ENCODE results near the gene ANKRD24. TPM values are rescaled to one million over a fixed set of nuclear protein-coding genes. Genes with fewer than 3 reads are reported as not detected.
A peak's percentile ranks its signal among the peaks of the same experiment; 100 is the strongest.

Gene ANKRD24
- total and polyA plus RNA-seq, 2 of the 13 experiments (the other 11 are each of a cell fraction or from before 2014, with no cell fraction given): 0.13 to 0.24 TPM

- TF ChIP-seq HES4 (CRISPR knock-in tag; IDR thresholded peaks at IDR 0.05; ENCODE audit: borderline replicate concordance): no peak
- TF ChIP-seq SMAD3 (CRISPR knock-in tag; IDR thresholded peaks at IDR 0.05): no peak
- TF ChIP-seq ZNF619 (CRISPR knock-in tag; IDR thresholded peaks at IDR 0.05): no peak
- no peak for TF ChIP-seq KDM2A (CRISPR knock-in tag; IDR thresholded peaks at IDR 0.05; ENCODE audit: borderline replicate concordance, low read depth)
- no peak for TF ChIP-seq MATR3 (CRISPR knock-in tag; IDR thresholded peaks at IDR 0.05)
- TF ChIP-seq, protein P1, sequence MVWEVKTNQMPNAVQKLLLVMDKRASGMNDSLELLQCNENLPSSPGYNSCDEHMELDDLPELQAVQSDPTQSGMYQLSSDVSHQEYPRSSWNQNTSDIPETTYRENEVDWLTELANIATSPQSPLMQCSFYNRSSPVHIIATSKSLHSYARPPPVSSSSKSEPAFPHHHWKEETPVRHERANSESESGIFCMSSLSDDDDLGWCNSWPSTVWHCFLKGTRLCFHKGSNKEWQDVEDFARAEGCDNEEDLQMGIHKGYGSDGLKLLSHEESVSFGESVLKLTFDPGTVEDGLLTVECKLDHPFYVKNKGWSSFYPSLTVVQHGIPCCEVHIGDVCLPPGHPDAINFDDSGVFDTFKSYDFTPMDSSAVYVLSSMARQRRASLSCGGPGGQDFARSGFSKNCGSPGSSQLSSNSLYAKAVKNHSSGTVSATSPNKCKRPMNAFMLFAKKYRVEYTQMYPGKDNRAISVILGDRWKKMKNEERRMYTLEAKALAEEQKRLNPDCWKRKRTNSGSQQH (CRISPR knock-in tag; IDR thresholded peaks at IDR 0.05; ENCODE audit: low read depth): 0 out of 2 replicates have a peak, but pooled peaks have one; percentile 21
- no peak for TF ChIP-seq GATAD1 (CRISPR knock-in tag; IDR thresholded peaks at IDR 0.05)
- TF ChIP-seq HOMEZ (CRISPR knock-in tag; IDR thresholded peaks at IDR 0.05; ENCODE audit: low read depth): peak; percentile 32; the same call in 1 of the 2 replicates
- TF ChIP-seq ETV6 (CRISPR knock-in tag; conservative IDR thresholded peaks at IDR 0.05): no peak
- no peak for TF ChIP-seq PCBP2 (optimal IDR thresholded peaks at IDR 0.05; ENCODE audit: low read depth, low read length, poor library complexity, severe bottlenecking)
- TF ChIP-seq ZNF17 (CRISPR knock-in tag; IDR thresholded peaks at IDR 0.05): no peak
- TF ChIP-seq ZNF766 (CRISPR knock-in tag; IDR thresholded peaks at IDR 0.05; ENCODE audit: borderline replicate concordance): no peak
- TF ChIP-seq, protein P2, sequence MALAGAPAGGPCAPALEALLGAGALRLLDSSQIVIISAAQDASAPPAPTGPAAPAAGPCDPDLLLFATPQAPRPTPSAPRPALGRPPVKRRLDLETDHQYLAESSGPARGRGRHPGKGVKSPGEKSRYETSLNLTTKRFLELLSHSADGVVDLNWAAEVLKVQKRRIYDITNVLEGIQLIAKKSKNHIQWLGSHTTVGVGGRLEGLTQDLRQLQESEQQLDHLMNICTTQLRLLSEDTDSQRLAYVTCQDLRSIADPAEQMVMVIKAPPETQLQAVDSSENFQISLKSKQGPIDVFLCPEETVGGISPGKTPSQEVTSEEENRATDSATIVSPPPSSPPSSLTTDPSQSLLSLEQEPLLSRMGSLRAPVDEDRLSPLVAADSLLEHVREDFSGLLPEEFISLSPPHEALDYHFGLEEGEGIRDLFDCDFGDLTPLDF (CRISPR knock-in tag; IDR thresholded peaks at IDR 0.05): no peak
- TF ChIP-seq SAFB2 (CRISPR knock-in tag; IDR thresholded peaks at IDR 0.05; ENCODE audit: borderline replicate concordance, low read depth): no peak
- no peak for TF ChIP-seq ARNT (IDR thresholded peaks at IDR 0.05)
- TF ChIP-seq, protein P3, sequence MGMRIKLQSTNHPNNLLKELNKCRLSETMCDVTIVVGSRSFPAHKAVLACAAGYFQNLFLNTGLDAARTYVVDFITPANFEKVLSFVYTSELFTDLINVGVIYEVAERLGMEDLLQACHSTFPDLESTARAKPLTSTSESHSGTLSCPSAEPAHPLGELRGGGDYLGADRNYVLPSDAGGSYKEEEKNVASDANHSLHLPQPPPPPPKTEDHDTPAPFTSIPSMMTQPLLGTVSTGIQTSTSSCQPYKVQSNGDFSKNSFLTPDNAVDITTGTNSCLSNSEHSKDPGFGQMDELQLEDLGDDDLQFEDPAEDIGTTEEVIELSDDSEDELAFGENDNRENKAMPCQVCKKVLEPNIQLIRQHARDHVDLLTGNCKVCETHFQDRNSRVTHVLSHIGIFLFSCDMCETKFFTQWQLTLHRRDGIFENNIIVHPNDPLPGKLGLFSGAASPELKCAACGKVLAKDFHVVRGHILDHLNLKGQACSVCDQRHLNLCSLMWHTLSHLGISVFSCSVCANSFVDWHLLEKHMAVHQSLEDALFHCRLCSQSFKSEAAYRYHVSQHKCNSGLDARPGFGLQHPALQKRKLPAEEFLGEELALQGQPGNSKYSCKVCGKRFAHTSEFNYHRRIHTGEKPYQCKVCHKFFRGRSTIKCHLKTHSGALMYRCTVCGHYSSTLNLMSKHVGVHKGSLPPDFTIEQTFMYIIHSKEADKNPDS (CRISPR knock-in tag; IDR thresholded peaks at IDR 0.05): peak; percentile 58; the same call in 1 of the 2 replicates
- no peak for TF ChIP-seq CEBPG (CRISPR knock-in tag; IDR thresholded peaks at IDR 0.05)
- no peak for TF ChIP-seq SMYD3 (CRISPR knock-in tag; IDR thresholded peaks at IDR 0.05)
- TF ChIP-seq FOXP1 (IDR thresholded peaks at IDR 0.05): 0 out of 2 replicates have a peak, but pooled peaks have one; percentile 31
- peak; percentile 88 for TF ChIP-seq FOXP1 (CRISPR knock-in tag; IDR thresholded peaks at IDR 0.05)
- TF ChIP-seq BATF2 (CRISPR knock-in tag; IDR thresholded peaks at IDR 0.05): no peak
- TF ChIP-seq SMC3 (IDR thresholded peaks at IDR 0.05; ENCODE audit: low read length): no peak
- no peak for TF ChIP-seq MTF2 (CRISPR knock-in tag; IDR thresholded peaks at IDR 0.05; ENCODE audit: borderline replicate concordance)
- no peak for TF ChIP-seq ZNF552 (CRISPR knock-in tag; IDR thresholded peaks at IDR 0.05; ENCODE audit: borderline replicate concordance)
- no peak for TF ChIP-seq ZNF777 (CRISPR knock-in tag; IDR thresholded peaks at IDR 0.05)
- TF ChIP-seq SRY (CRISPR knock-in tag; IDR thresholded peaks at IDR 0.05): no peak
These were observed 51.8 kb downstream of the ANKRD24 start (continued) for GRCh38 chr19:4234142-4234861.
